Neural cell (in vitro differentiated cells): Measurements from ENCODE around the gene LUZP1. TPM values are rescaled to one million over a fixed set of nuclear protein-coding genes. Genes with fewer than 3 reads are reported as not detected.

Experiments
- H2AFZ ChIP-seq: fragments of 200-600, 300-800 bp; sonication (generic), shearing (Covaris generic); 2 replicates; pipeline ENCODE4 v1.6.0; 2014; ENCODE audit warnings: low read depth, mild to moderate bottlenecking, antibody characterized with exemption, low read length, moderate library complexity
- H3F3A ChIP-seq: fragments of 200-600 bp; shearing (Covaris generic); 2 replicates; pipeline ENCODE4 v1.6.1; 2016; ENCODE audit warnings: mild to moderate bottlenecking, moderate library complexity, mixed read lengths, antibody characterized with exemption, low read length; ENCODE audit not compliant: insufficient read depth, poor library complexity, severe bottlenecking
- H3K27ac ChIP-seq: fragments of 200-600, 300-800 bp; sonication (generic), shearing (Covaris generic); 2 replicates; pipeline ENCODE4 v1.5.1; 2014; ENCODE audit warnings: mild to moderate bottlenecking, low read length, moderate library complexity
- H3K27me3 ChIP-seq: fragments of 300-800, 200-600 bp; sonication (generic), shearing (Covaris generic); 2 replicates; pipeline ENCODE4 v1.6.0; 2014; ENCODE audit warnings: mild to moderate bottlenecking, low read depth, low read length, moderate library complexity; ENCODE audit not compliant: insufficient read depth
- H3K36me3 ChIP-seq: fragments of 300-800, 200-600 bp; sonication (generic), shearing (Covaris generic); 2 replicates; pipeline ENCODE4 v1.5.1; 2014; ENCODE audit warnings: mild to moderate bottlenecking, antibody characterized with exemption, low read length, moderate library complexity; ENCODE audit not compliant: insufficient read depth
- H3K4me2 ChIP-seq: fragments of 300-800, 200-600 bp; sonication (generic), shearing (Covaris generic); 2 replicates; pipeline ENCODE4 v1.6.0; 2014; ENCODE audit warnings: mild to moderate bottlenecking, low read length
- H3K4me3 ChIP-seq: fragments of 300-800, 200-600 bp; sonication (generic), shearing (Covaris generic); 2 replicates; pipeline ENCODE4 v1.5.1; 2014; ENCODE audit warnings: mild to moderate bottlenecking, low read length, moderate library complexity
- H3K79me2 ChIP-seq: fragments of 200-600 bp; shearing (Covaris generic); replicated peaks from 2 replicates; pipeline ENCODE4 v1.6.0; 2014; ENCODE audit warnings: mild to moderate bottlenecking, low read length, moderate library complexity; ENCODE audit not compliant: insufficient read depth
- H3K9ac ChIP-seq: fragments of 300-800, 200-600 bp; sonication (generic), shearing (Covaris generic); 2 replicates; pipeline ENCODE4 v1.6.1; 2016; ENCODE audit warnings: mild to moderate bottlenecking, low read length, mixed read lengths
- H3K9me2 ChIP-seq: fragments of 200-600 bp; shearing (Covaris generic); 2 replicates; pipeline ENCODE4 v1.6.1; 2016; ENCODE audit warnings: mild to moderate bottlenecking, low read length, mixed read lengths; ENCODE audit not compliant: insufficient read depth
- H3K9me3 ChIP-seq: fragments of 200-600, 300-800 bp; sonication (generic), shearing (Covaris generic); 2 replicates; pipeline ENCODE4 v1.6.1; 2016; ENCODE audit warnings: mild to moderate bottlenecking, mixed run types, low read length, moderate library complexity, mixed read lengths
- H4K20me1 ChIP-seq: fragments of 200-600 bp; shearing (Covaris generic); 2 replicates; pipeline ENCODE4 v1.6.1; 2016; ENCODE audit warnings: mild to moderate bottlenecking, mixed run types; ENCODE audit not compliant: insufficient read depth
- CTCF ChIP-seq: fragments of 450-650 bp; IDR thresholded peaks from 2 replicates; pipeline ENCODE4 v1.5.1; 2014; ENCODE audit warnings: antibody characterized with exemption, mild to moderate bottlenecking, moderate library complexity; ENCODE audit not compliant: poor library complexity, severe bottlenecking
- EP300 ChIP-seq: fragments of 450-650 bp; conservative IDR thresholded peaks from 2 replicates; pipeline ENCODE4 v1.6.1; 2014; ENCODE audit warnings: antibody characterized with exemption, mild to moderate bottlenecking, moderate library complexity; ENCODE audit not compliant: poor library complexity, severe bottlenecking
- EZH2 ChIP-seq: fragments of 200-600, 300-800 bp; shearing (Covaris generic), sonication (generic); IDR thresholded peaks from 2 replicates; pipeline ENCODE4 v1.6.1; 2014; ENCODE audit warnings: antibody characterized with exemption, low read length, borderline replicate concordance, mild to moderate bottlenecking; ENCODE audit not compliant: insufficient read depth, poor library complexity, severe bottlenecking
- MXI1 ChIP-seq: fragments of 450-650 bp; conservative IDR thresholded peaks from 2 replicates; pipeline ENCODE4 v1.6.1; 2014; ENCODE audit warnings: antibody characterized with exemption, mild to moderate bottlenecking; ENCODE audit not compliant: poor library complexity, severe bottlenecking
- POLR2AphosphoS5 ChIP-seq: IDR thresholded peaks from 2 replicates; pipeline ENCODE4 v1.6.1; 2012
- RAD21 ChIP-seq: fragments of 450-650 bp; conservative IDR thresholded peaks from 2 replicates; pipeline ENCODE4 v1.6.1; 2014; ENCODE audit warnings: antibody characterized with exemption, mild to moderate bottlenecking, moderate library complexity
- REST ChIP-seq: IDR thresholded peaks from 2 replicates; pipeline ENCODE4 v1.6.1; 2012; ENCODE audit warnings: borderline replicate concordance
- SMC3 ChIP-seq: fragments of 450-650 bp; conservative IDR thresholded peaks from 2 replicates; pipeline ENCODE4 v1.6.1; 2014; ENCODE audit warnings: antibody characterized with exemption, mild to moderate bottlenecking, moderate library complexity; ENCODE audit not compliant: poor library complexity
- TAF1 ChIP-seq: IDR thresholded peaks from 2 replicates; pipeline ENCODE4 v1.6.1; 2012; ENCODE audit warnings: low read depth
- polyA plus RNA-seq: library from polyadenylated mRNA; depleted of rRNA; stranded (reverse); fragments of >200 nt; gene quantifications from 2 replicates; pipeline ENCODE4 v1.2.3, GENCODE V29; 2014

LUZP1 gene
- polyA plus RNA-seq, 1 donor from 2014 or later, result 2.3 TPM

- H3K79me2 ChIP-seq, result peaks cover 6% of the 10 kb centered on the region
Measured at GRCh38 chr1:23100074-23100748, 68.4 kb downstream of the LUZP1 start.

GRCh38 chr1:23099171-23099536 lies 69.5 kb downstream of the LUZP1 start:
- no peaks in the 10 kb centered on the region for H3K27me3 ChIP-seq
- H3K27ac ChIP-seq, result no peak overlapping the region
- H3K9ac ChIP-seq, result no peak overlapping the region
- H4K20me1 ChIP-seq, result no peaks in the 10 kb centered on the region
- H2AFZ ChIP-seq, result no peak overlapping the region
- no peak overlapping the region for H3K4me3 ChIP-seq
- H3K4me2 ChIP-seq, result no peak overlapping the region
- H3F3A ChIP-seq, result no peaks in the 10 kb centered on the region
- H3K9me3 ChIP-seq, result no peaks in the 10 kb centered on the region
- no peaks in the 10 kb centered on the region for H3K36me3 ChIP-seq
- TF ChIP-seq EP300, result no peak
- no peak for TF ChIP-seq RAD21
- no peak for TF ChIP-seq POLR2AphosphoS5
- TF ChIP-seq SMC3, result no peak
- TF ChIP-seq EZH2, result no peak
- TF ChIP-seq REST, result no peak
- no peak for TF ChIP-seq MXI1
- TF ChIP-seq CTCF, result no peak
- TF ChIP-seq TAF1, result no peak
- H3K79me2 ChIP-seq, result peaks cover 6% of the 10 kb centered on the region
- no peaks in the 10 kb centered on the region for H3K9me2 ChIP-seq

More at GRCh38 chr1:23100074-23100748, 68.4 kb downstream of the LUZP1 start:
- Histone ChIP-seq H3K27ac (no peak overlapping the region), H3K9me3 (no peaks in the 10 kb centered on the region), H3K27me3 (no peaks in the 10 kb centered on the region), H3K4me2 (no peak overlapping the region), H3K36me3 (no peaks in the 10 kb centered on the region), H3K9me2 (no peaks in the 10 kb centered on the region), H3K9ac (no peak overlapping the region), H2AFZ (no peak overlapping the region), H3K4me3 (no peak overlapping the region), H4K20me1 (no peaks in the 10 kb centered on the region), H3F3A (no peaks in the 10 kb centered on the region)
- TF ChIP-seq TAF1 (no peak), RAD21 (no peak), SMC3 (no peak), POLR2AphosphoS5 (no peak), MXI1 (no peak)
